H1 (cell line): Measurements from ENCODE around the gene F8. TPM values are rescaled to one million over a fixed set of nuclear protein-coding genes. Genes with fewer than 3 reads are reported as not detected.
A peak's percentile ranks its signal among the peaks of the same experiment; 100 is the strongest.

Experiments
- CTCF ChIA-PET: fragments of 300-600 bp; sonication (Branson Sonifier 250); formaldehyde crosslinking; loops from one replicate; lab custom pipeline; 2021; ENCODE audit not compliant: partially characterized antibody; lab: Charles Lee
- POLR2A ChIA-PET: fragments of 300-600 bp; sonication (Branson Sonifier 250); formaldehyde crosslinking; loops from one replicate; lab custom pipeline; 2021; ENCODE audit warnings: inconsistent platforms; ENCODE audit not compliant: partially characterized antibody; lab: Charles Lee
- DNase-seq, 2 experiments: peaks; one replicate each; pipeline versions ENCODE4 v3.0.0 to v3.0.0-alpha.2; 2010 to 2022; ENCODE audit warnings: low spot score in 2 of 2, low read depth in 1 of 2, mixed read lengths in 1 of 2
- FAIRE-seq: peaks from 2 replicates; lab custom pipeline; 2011; peaks lifted over from hg19 to GRCh38; lab: Jason Lieb, UNC
- H2AFZ ChIP-seq: 2 replicates; pipeline ENCODE4 v1.8.1; 2012; ENCODE audit warnings: low read length, inconsistent platforms
- H2AK5ac ChIP-seq: 2 replicates; pipeline ENCODE4 v1.6.1; 2013; ENCODE audit warnings: low read depth, low read length
- H2BK120ac ChIP-seq: replicated peaks from 2 replicates; pipeline ENCODE3; 2013; ENCODE audit warnings: low read depth, low read length, inconsistent platforms
- H2BK12ac ChIP-seq: 2 replicates; pipeline ENCODE4 v1.6.1; 2013; ENCODE audit warnings: low read depth, low read length
- H2BK15ac ChIP-seq: 2 replicates; pipeline ENCODE4 v1.6.1; 2013; ENCODE audit warnings: low read length
- H2BK20ac ChIP-seq: 2 replicates; pipeline ENCODE4 v1.6.1; 2013; ENCODE audit warnings: low read length
- H2BK5ac ChIP-seq: 2 replicates; pipeline ENCODE4 v1.6.1; 2013; ENCODE audit warnings: low read depth, low read length
- H3K14ac ChIP-seq: 2 replicates; pipeline ENCODE4 v1.6.1; 2013; ENCODE audit warnings: inconsistent platforms; ENCODE audit not compliant: insufficient read length
- H3K18ac ChIP-seq: 2 replicates; pipeline ENCODE4 v1.6.1; 2013; ENCODE audit warnings: low read length; ENCODE audit errors: extremely low read depth
- H3K23ac ChIP-seq: 2 replicates; pipeline ENCODE4 v1.6.1; 2013; ENCODE audit warnings: inconsistent platforms; ENCODE audit not compliant: insufficient read length
- H3K23me2 ChIP-seq: 2 replicates; pipeline ENCODE4 v1.6.1; 2013; ENCODE audit warnings: low read depth, low read length
- H3K27ac ChIP-seq: 2 replicates; pipeline ENCODE4 v1.6.1; 2011; ENCODE audit warnings: low read depth, low read length, inconsistent platforms
- H3K27me3 ChIP-seq, 4 experiments: replicated peaks in 1 of 4; 1 replicate in 1 of 4; 2 replicates in 3 of 4; pipeline versions ENCODE4 v1.6.1 to v1.8.1; 2011 to 2013; ENCODE audit warnings: low read length in 3 of 4, mild to moderate bottlenecking in 3 of 4, inconsistent platforms in 2 of 4, mixed read lengths in 2 of 4, moderate library complexity in 1 of 4; ENCODE audit not compliant: control insufficient read depth in 3 of 4, insufficient read depth in 3 of 4; ENCODE audit errors: extremely low read depth in 1 of 4
- H3K36me3 ChIP-seq, 4 experiments: 2 replicates each; pipeline versions ENCODE4 v1.6.1 to v1.8.1; 2011 to 2013; ENCODE audit warnings: mild to moderate bottlenecking in 4 of 4, low read length in 3 of 4, moderate library complexity in 2 of 4, control low read depth in 1 of 4, inconsistent platforms in 1 of 4; ENCODE audit not compliant: insufficient read depth in 4 of 4, control insufficient read depth in 2 of 4
- H3K4ac ChIP-seq: replicated peaks from 2 replicates; pipeline ENCODE3; 2013; ENCODE audit warnings: low read length, low read depth, mixed read lengths, inconsistent platforms; ENCODE audit not compliant: insufficient read length
- H3K4me1 ChIP-seq, 4 experiments: replicated peaks in 1 of 4; 1 replicate in 1 of 4; 2 replicates in 3 of 4; pipeline versions ENCODE4 v1.6.1 to v1.8.1; 2011 to 2013; ENCODE audit warnings: low read length in 3 of 4, inconsistent platforms in 2 of 4, mixed read lengths in 1 of 4; ENCODE audit not compliant: insufficient read depth in 4 of 4, control insufficient read depth in 3 of 4
- H3K4me2 ChIP-seq, 2 experiments: 2 replicates each; pipeline versions ENCODE4 v1.6.1 to v1.8.1; 2011 to 2013; ENCODE audit warnings: low read depth in 2 of 2, low read length in 2 of 2, control low read depth in 1 of 2, inconsistent platforms in 1 of 2, mild to moderate bottlenecking in 1 of 2; ENCODE audit not compliant: insufficient read depth in 1 of 2
- H3K4me3 ChIP-seq, 4 experiments: fragments of 200-600, 300-600 bp in 1 of 4; sonication (generic), shearing (Covaris generic), sonication (Bioruptor Twin) in 1 of 4; 2 replicates each; pipeline versions ENCODE4 v1.5.1 to v1.8.1; 2011 to 2016; ENCODE audit warnings: low read length in 4 of 4, low read depth in 3 of 4, control low read depth in 2 of 4, inconsistent platforms in 2 of 4, mild to moderate bottlenecking in 2 of 4, mixed read lengths in 1 of 4, moderate library complexity in 1 of 4; ENCODE audit not compliant: insufficient read depth in 2 of 4; ENCODE audit errors: extremely low read depth in 1 of 4
- H3K56ac ChIP-seq: replicated peaks from 2 replicates; pipeline ENCODE3; 2013; ENCODE audit warnings: low read depth, mild to moderate bottlenecking, mixed read lengths, low read length, inconsistent platforms; ENCODE audit not compliant: insufficient read length
- H3K79me1 ChIP-seq: 2 replicates; pipeline ENCODE4 v1.6.1; 2013; ENCODE audit warnings: low read depth, low read length, control low read depth
- H3K79me2 ChIP-seq, 2 experiments: 2 replicates each; pipeline versions ENCODE4 v1.6.1 to v1.8.1; 2012 to 2013; ENCODE audit warnings: low read length in 2 of 2, mild to moderate bottlenecking in 2 of 2, inconsistent platforms in 1 of 2; ENCODE audit not compliant: insufficient read depth in 2 of 2, control insufficient read depth in 1 of 2
- H3K9ac ChIP-seq, 4 experiments: replicated peaks in 1 of 4; 1 replicate in 1 of 4; 2 replicates in 3 of 4; pipeline versions ENCODE4 v1.6.1 to v1.8.1; 2011 to 2013; ENCODE audit warnings: low read depth in 3 of 4, low read length in 3 of 4, control low read depth in 2 of 4, mild to moderate bottlenecking in 2 of 4, moderate library complexity in 2 of 4, inconsistent platforms in 1 of 4; ENCODE audit errors: extremely low read depth in 1 of 4
- H3K9me3 ChIP-seq, 2 experiments: 2 replicates each; pipeline versions ENCODE4 v1.6.1 to v1.8.1; 2012 to 2013; ENCODE audit warnings: mild to moderate bottlenecking in 2 of 2, moderate library complexity in 2 of 2, control low read depth in 1 of 2, inconsistent platforms in 1 of 2, low read depth in 1 of 2, low read length in 1 of 2, mixed read lengths in 1 of 2; ENCODE audit not compliant: insufficient read depth in 2 of 2
- H4K20me1 ChIP-seq, 2 experiments: replicated peaks in 1 of 2; 2 replicates each; pipeline versions ENCODE3 to v1.8.1; 2011 to 2013; ENCODE audit warnings: inconsistent platforms in 2 of 2, low read length in 2 of 2, mild to moderate bottlenecking in 1 of 2; ENCODE audit not compliant: insufficient read depth in 2 of 2, control insufficient read depth in 1 of 2
- H4K5ac ChIP-seq: 2 replicates; pipeline ENCODE4 v1.6.1; 2013; ENCODE audit warnings: low read length, low read depth, mixed read lengths, inconsistent platforms; ENCODE audit not compliant: insufficient read length
- H4K8ac ChIP-seq: 2 replicates; pipeline ENCODE4 v1.8.0; 2013; ENCODE audit warnings: mild to moderate bottlenecking, moderate library complexity, low read length, inconsistent platforms; ENCODE audit not compliant: insufficient read depth; ENCODE audit errors: extremely low read depth
- H4K91ac ChIP-seq: replicated peaks from 2 replicates; pipeline ENCODE3; 2013; ENCODE audit warnings: low read length, mixed read lengths, inconsistent platforms; ENCODE audit not compliant: insufficient read length
- BRCA1 ChIP-seq: IDR thresholded peaks from 2 replicates; pipeline ENCODE4 v1.6.1; 2012; ENCODE audit warnings: low read depth, low read length, improper control_type of control experiment
- E2F6 ChIP-seq: IDR thresholded peaks from 2 replicates; pipeline ENCODE4 v1.6.1; 2012; ENCODE audit warnings: inconsistent platforms
- WGBS, 2 experiments: shearing (Covaris generic) in 1 of 2; methylation state at CpG; one replicate each; pipeline versions ENCODE4 v1.1.6 to v1.1.7; 2013 to 2015; ENCODE audit warnings: low lambda C conversion rate in 2 of 2, mixed read lengths in 2 of 2, inconsistent platforms in 1 of 2, low coverage in 1 of 2, missing lambda C conversion rate in 1 of 2; ENCODE audit not compliant: insufficient replicate concordance in 2 of 2, insufficient coverage in 1 of 2, insufficient read length in 1 of 2; ENCODE audit errors: extremely low coverage in 1 of 2, missing lambda C conversion rate in 1 of 2; 5-methylcytosine and 5-hydroxymethylcytosine counted together
- polyA plus RNA-seq, 7 experiments: library from polyadenylated mRNA; depleted of rRNA in 3 of 7; stranded (reverse) in 5 of 7; unstranded in 2 of 7; fragments of >200 nt in 5 of 7; fragments of 200-250 nt in 2 of 7; gene quantifications; 1 replicate in 5 of 7; 2 replicates in 1 of 7; 4 replicates in 1 of 7; pipeline versions ENCODE4 v1.2.1 to v1.2.3, GENCODE V29; 2011 to 2013; ENCODE audit warnings: missing spikeins in 2 of 7, mixed read lengths in 2 of 7
- total RNA-seq: library from RNA; stranded (reverse); fragmentation: NEBNext Ultra II Directional; extraction: Animal tissue kit (Norgen Biotek cat#: 25700); gene quantifications from 2 replicates; pipeline ENCODE4 v1.2.1, GENCODE V29; 2021

F8 gene
- total and polyA plus RNA-seq, 2 of the 8 experiments (the other 6 are each of a cell fraction or from before 2014, with no cell fraction given) = 1.1 to 2.6 TPM

- Histone ChIP-seq H3K36me3 (no peaks in the 10 kb centered on the region), H3K14ac (no peak overlapping the region), H2BK120ac (no peak overlapping the region), H2AK5ac (no peak overlapping the region), H3K18ac (no peak overlapping the region), H3K9me3 (no peaks in the 10 kb centered on the region), H2BK20ac (no peak overlapping the region), H4K20me1 (no peaks in the 10 kb centered on the region), H2BK15ac (no peak overlapping the region), H3K9ac (no peak overlapping the region), H3K4me3 (no peak overlapping the region), H2BK12ac (no peak overlapping the region), H4K5ac (no peak overlapping the region), H3K79me1 (no peaks in the 10 kb centered on the region), H2BK5ac (no peak overlapping the region), H4K91ac (no peak overlapping the region), H3K23me2 (no peaks in the 10 kb centered on the region), H3K23ac (no peak overlapping the region), H2AFZ (no peak overlapping the region), H3K27me3 (no peaks in the 10 kb centered on the region), H4K8ac (no peak overlapping the region), H3K4ac (no peak overlapping the region), H3K56ac (no peak overlapping the region), H3K4me1 (no peaks in the 10 kb centered on the region; a peak in 1 of 7 replicates), H3K79me2 (no peaks in the 10 kb centered on the region), H3K4me2 (no peak overlapping the region), H3K27ac (no peak overlapping the region)
- ChIA-PET POLR2A (interaction anchor here (0.6 kb wide), 1 partner anchor 20 kb away, joined by 3 read pairs; no protein-coding TSS in a partner anchor), CTCF (interaction anchor here (0.7 kb wide), 1 partner anchor 52 kb away, joined by 3 read pairs; no protein-coding TSS in a partner anchor)
- 80% methylated on average over 1 of the region's 1 CpG; no CpG with 5 or more reads in 1 of the 2 experiments for WGBS, 2 experiments
- DNase-seq (no peak), FAIRE-seq (peak; percentile 66)
- TF ChIP-seq BRCA1 (no peak), E2F6 (no peak)
These were observed 24.2 kb downstream of the F8 start for GRCh38 chrX:154998204-154998880.
